DMS153 (cell line): ENCODE data around the gene OSBPL9.
"Not testable (repeated sequence)": the region's sequence is repeated elsewhere in the genome, so short reads cannot be mapped to it uniquely, and the experiment has no call there.

Experiments
- DNase-seq: peaks from one replicate; lab custom pipeline; 2025; lab: John Stamatoyannopoulos, UW

Gene OSBPL9

GRCh38 chr1:51708911-51709760 is 92.2 kb downstream of the OSBPL9 start:
- no peak for DNase-seq

- DNase-seq, result no peak
Measured at GRCh38 chr1:51709951-51710350, 93.1 kb downstream of the OSBPL9 start.

- no peak for DNase-seq
Measured at GRCh38 chr1:51712590-51712989, 95.7 kb downstream of the OSBPL9 start.

- DNase-seq, result no peak
Measured at GRCh38 chr1:51714374-51715019, 97.6 kb downstream of the OSBPL9 start.

GRCh38 chr1:51715369-51715768 is 98.5 kb downstream of the OSBPL9 start:
- DNase-seq, result no peak

- no peak for DNase-seq
Measured at GRCh38 chr1:51716746-51717145, 99.9 kb downstream of the OSBPL9 start.

- DNase-seq, result no peak
Measured at GRCh38 chr1:51717842-51718241, 101.0 kb downstream of the OSBPL9 start.

- DNase-seq, result no peak
Measured at GRCh38 chr1:51719146-51719545, 102.3 kb downstream of the OSBPL9 start.

- DNase-seq, result no peak
Measured at GRCh38 chr1:51724797-51725196, 107.9 kb downstream of the OSBPL9 start.

GRCh38 chr1:51726051-51726450 is 109.2 kb downstream of the OSBPL9 start:
- no peak for DNase-seq

- no peak for DNase-seq
Measured at GRCh38 chr1:51726544-51727225, 109.8 kb downstream of the OSBPL9 start.

- DNase-seq, result no peak
Measured at GRCh38 chr1:51727366-51727765, 110.5 kb downstream of the OSBPL9 start.

- DNase-seq, result no peak
Measured at GRCh38 chr1:51728611-51729155, 111.8 kb downstream of the OSBPL9 start.

- peak; percentile 89 for DNase-seq
Measured at GRCh38 chr1:51729156-51729823, 112.4 kb downstream of the OSBPL9 start.

GRCh38 chr1:51729824-51730301 is 113.0 kb downstream of the OSBPL9 start:
- DNase-seq, result no peak

- no peak for DNase-seq
Measured at GRCh38 chr1:51731998-51732397, 115.1 kb downstream of the OSBPL9 start.

GRCh38 chr1:51732701-51733425 is 116.0 kb downstream of the OSBPL9 start:
- DNase-seq, result no peak

- not testable (repeated sequence) for DNase-seq
Measured at GRCh38 chr1:51733426-51733774, 116.5 kb downstream of the OSBPL9 start.

GRCh38 chr1:51733793-51734522 is 117.1 kb downstream of the OSBPL9 start:
- DNase-seq, result no peak

GRCh38 chr1:51734896-51735745 is 118.2 kb downstream of the OSBPL9 start:
- DNase-seq, result no peak
